ENCODE data around the gene ASIC2.
A peak's percentile ranks its signal among the peaks of the same experiment; 100 is the strongest.

The ASIC2 gene

GRCh38 chr17:33288954-33289353 is 4.1 kb downstream of the ASIC2 start:
- Histone ChIP-seq H2AFZ (ENCODE audit: low read length, unreplicated experiment) (no peak overlapping the region), H3K4me1 (ENCODE audit: control insufficient read depth, insufficient read depth, low read length, unreplicated experiment) (peaks cover 10% of the 10 kb centered on the region), H3K27ac (ENCODE audit: low read depth, low read length) (no peak overlapping the region), H3K4me3 (ENCODE audit: low read depth, low read length) (no peak overlapping the region), H3K79me2 (ENCODE audit: control insufficient read depth, insufficient read depth, low read length, unreplicated experiment) (no peaks in the 10 kb centered on the region), H3K27me3 (ENCODE audit: insufficient read depth, low read length) (peaks cover 55% of the 10 kb centered on the region), H3K36me3 (ENCODE audit: insufficient read depth, low read length) (no peaks in the 10 kb centered on the region)

GRCh38 chr17:33287096-33287725 is 5.9 kb downstream of the ASIC2 start:
- Histone ChIP-seq H3K36me3 (ENCODE audit: insufficient read depth, low read length) (no peaks in the 10 kb centered on the region), H3K27me3 (ENCODE audit: insufficient read depth, low read length) (peaks cover 39% of the 10 kb centered on the region), H3K27ac (ENCODE audit: low read depth, low read length) (no peak overlapping the region), H3K4me3 (ENCODE audit: low read depth, low read length) (no peak overlapping the region), H3K4me1 (ENCODE audit: control insufficient read depth, insufficient read depth, low read length, unreplicated experiment) (peaks cover 15% of the 10 kb centered on the region), H3K79me2 (ENCODE audit: control insufficient read depth, insufficient read depth, low read length, unreplicated experiment) (no peaks in the 10 kb centered on the region), H2AFZ (ENCODE audit: low read length, unreplicated experiment) (no peak overlapping the region)

GRCh38 chr17:33285413-33285812 is 7.7 kb downstream of the ASIC2 start:
- Histone ChIP-seq H3K27ac (ENCODE audit: low read depth, low read length) (no peak overlapping the region), H3K79me2 (ENCODE audit: control insufficient read depth, insufficient read depth, low read length, unreplicated experiment) (no peaks in the 10 kb centered on the region), H2AFZ (ENCODE audit: low read length, unreplicated experiment) (no peak overlapping the region), H3K27me3 (ENCODE audit: insufficient read depth, low read length) (peaks cover 26% of the 10 kb centered on the region), H3K4me3 (ENCODE audit: low read depth, low read length) (no peak overlapping the region), H3K4me1 (ENCODE audit: control insufficient read depth, insufficient read depth, low read length, unreplicated experiment) (peaks cover 15% of the 10 kb centered on the region), H3K36me3 (ENCODE audit: insufficient read depth, low read length) (no peaks in the 10 kb centered on the region)

GRCh38 chr17:33284022-33284421 is 9.1 kb downstream of the ASIC2 start:
- Histone ChIP-seq H3K36me3 (ENCODE audit: insufficient read depth, low read length) (no peaks in the 10 kb centered on the region), H2AFZ (ENCODE audit: low read length, unreplicated experiment) (peak overlapping the region; percentile 92), H3K4me3 (ENCODE audit: low read depth, low read length) (peak overlapping the region; percentile 35; the same call in 1 of the 2 replicates), H3K27me3 (ENCODE audit: insufficient read depth, low read length) (peaks cover 12% of the 10 kb centered on the region), H3K4me1 (ENCODE audit: control insufficient read depth, insufficient read depth, low read length, unreplicated experiment) (peaks cover 15% of the 10 kb centered on the region), H3K79me2 (ENCODE audit: control insufficient read depth, insufficient read depth, low read length, unreplicated experiment) (no peaks in the 10 kb centered on the region), H3K27ac (ENCODE audit: low read depth, low read length) (peak overlapping the region; percentile 57)

- peaks cover 15% of the 10 kb centered on the region for H3K4me1 ChIP-seq (ENCODE audit: control insufficient read depth, insufficient read depth, low read length, unreplicated experiment)
- H3K4me3 ChIP-seq (ENCODE audit: low read depth, low read length) = no peak overlapping the region
- no peaks in the 10 kb centered on the region for H3K27me3 ChIP-seq (ENCODE audit: insufficient read depth, low read length)
- H3K79me2 ChIP-seq (ENCODE audit: control insufficient read depth, insufficient read depth, low read length, unreplicated experiment) = no peaks in the 10 kb centered on the region
- H2AFZ ChIP-seq (ENCODE audit: low read length, unreplicated experiment) = no peak overlapping the region
- H3K36me3 ChIP-seq (ENCODE audit: insufficient read depth, low read length) = no peaks in the 10 kb centered on the region
- no peak overlapping the region for H3K27ac ChIP-seq (ENCODE audit: low read depth, low read length)
Observed at GRCh38 chr17:33280162-33280943, 12.7 kb downstream of the ASIC2 start.

- H3K4me1 ChIP-seq (ENCODE audit: control insufficient read depth, insufficient read depth, low read length, unreplicated experiment) = no peaks in the 10 kb centered on the region
- H3K79me2 ChIP-seq (ENCODE audit: control insufficient read depth, insufficient read depth, low read length, unreplicated experiment) = no peaks in the 10 kb centered on the region
- H3K27ac ChIP-seq (ENCODE audit: low read depth, low read length) = no peak overlapping the region
- no peak overlapping the region for H3K4me3 ChIP-seq (ENCODE audit: low read depth, low read length)
- no peak overlapping the region for H2AFZ ChIP-seq (ENCODE audit: low read length, unreplicated experiment)
- H3K27me3 ChIP-seq (ENCODE audit: insufficient read depth, low read length) = no peaks in the 10 kb centered on the region
- H3K36me3 ChIP-seq (ENCODE audit: insufficient read depth, low read length) = no peaks in the 10 kb centered on the region
Observed at GRCh38 chr17:33277436-33278100, 15.5 kb downstream of the ASIC2 start.

- Histone ChIP-seq H3K79me2 (ENCODE audit: control insufficient read depth, insufficient read depth, low read length, unreplicated experiment) (no peaks in the 10 kb centered on the region), H3K4me3 (ENCODE audit: low read depth, low read length) (no peak overlapping the region), H3K36me3 (ENCODE audit: insufficient read depth, low read length) (no peaks in the 10 kb centered on the region), H3K4me1 (ENCODE audit: control insufficient read depth, insufficient read depth, low read length, unreplicated experiment) (no peaks in the 10 kb centered on the region), H2AFZ (ENCODE audit: low read length, unreplicated experiment) (no peak overlapping the region), H3K27me3 (ENCODE audit: insufficient read depth, low read length) (no peaks in the 10 kb centered on the region), H3K27ac (ENCODE audit: low read depth, low read length) (no peak overlapping the region)
Observed at GRCh38 chr17:33273743-33274410, 19.2 kb downstream of the ASIC2 start.

- no peaks in the 10 kb centered on the region for H3K79me2 ChIP-seq (ENCODE audit: control insufficient read depth, insufficient read depth, low read length, unreplicated experiment)
- no peaks in the 10 kb centered on the region for H3K36me3 ChIP-seq (ENCODE audit: insufficient read depth, low read length)
- no peaks in the 10 kb centered on the region for H3K27me3 ChIP-seq (ENCODE audit: insufficient read depth, low read length)
- H2AFZ ChIP-seq (ENCODE audit: low read length, unreplicated experiment) = no peak overlapping the region
- no peaks in the 10 kb centered on the region for H3K4me1 ChIP-seq (ENCODE audit: control insufficient read depth, insufficient read depth, low read length, unreplicated experiment)
- no peak overlapping the region for H3K27ac ChIP-seq (ENCODE audit: low read depth, low read length)
- H3K4me3 ChIP-seq (ENCODE audit: low read depth, low read length) = no peak overlapping the region
Observed at GRCh38 chr17:33273271-33273670, 19.8 kb downstream of the ASIC2 start.

GRCh38 chr17:33272438-33272837 is 20.7 kb downstream of the ASIC2 start:
- Histone ChIP-seq H3K36me3 (ENCODE audit: insufficient read depth, low read length) (no peaks in the 10 kb centered on the region), H3K79me2 (ENCODE audit: control insufficient read depth, insufficient read depth, low read length, unreplicated experiment) (no peaks in the 10 kb centered on the region), H3K27me3 (ENCODE audit: insufficient read depth, low read length) (no peaks in the 10 kb centered on the region), H3K4me1 (ENCODE audit: control insufficient read depth, insufficient read depth, low read length, unreplicated experiment) (peaks cover 6% of the 10 kb centered on the region), H2AFZ (ENCODE audit: low read length, unreplicated experiment) (no peak overlapping the region), H3K27ac (ENCODE audit: low read depth, low read length) (no peak overlapping the region), H3K4me3 (ENCODE audit: low read depth, low read length) (no peak overlapping the region)

- Histone ChIP-seq H2AFZ (ENCODE audit: low read length, unreplicated experiment) (no peak overlapping the region), H3K27ac (ENCODE audit: low read depth, low read length) (no peak overlapping the region), H3K4me1 (ENCODE audit: control insufficient read depth, insufficient read depth, low read length, unreplicated experiment) (peaks cover 21% of the 10 kb centered on the region), H3K79me2 (ENCODE audit: control insufficient read depth, insufficient read depth, low read length, unreplicated experiment) (no peaks in the 10 kb centered on the region), H3K27me3 (ENCODE audit: insufficient read depth, low read length) (no peaks in the 10 kb centered on the region), H3K36me3 (ENCODE audit: insufficient read depth, low read length) (no peaks in the 10 kb centered on the region), H3K4me3 (ENCODE audit: low read depth, low read length) (no peak overlapping the region)
Observed at GRCh38 chr17:33269337-33270060, 23.6 kb downstream of the ASIC2 start.

Data from ACC112 (cell line).